Measurements from ENCODE around the gene KLK3.
"Not testable (repeated sequence)": the region's sequence is repeated elsewhere in the genome, so short reads cannot be mapped to it uniquely, and the experiment has no call there.

KLK3 gene

GRCh38 chr19:50861496-50862286 is 7.0 kb downstream of the KLK3 start:
- DNase-seq (ENCODE audit: low read depth) = no peak

DNA sequence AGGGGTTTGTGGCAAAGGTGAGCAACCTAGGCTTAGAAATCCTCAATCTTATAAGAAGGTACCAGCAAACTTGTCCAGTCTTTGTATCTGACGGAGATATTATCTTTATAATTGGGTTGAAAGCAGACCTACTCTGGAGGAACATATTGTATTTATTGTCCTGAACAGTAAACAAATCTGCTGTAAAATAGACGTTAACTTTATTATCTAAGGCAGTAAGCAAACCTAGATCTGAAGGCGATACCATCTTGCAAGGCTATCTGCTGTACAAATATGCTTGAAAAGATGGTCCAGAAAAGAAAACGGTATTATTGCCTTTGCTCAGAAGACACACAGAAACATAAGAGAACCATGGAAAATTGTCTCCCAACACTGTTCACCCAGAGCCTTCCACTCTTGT is 14.8 kb downstream of the KLK3 start:
- no peak for DNase-seq (ENCODE audit: low read depth)

- DNase-seq (ENCODE audit: low read depth) = no peak
Observed at GRCh38 chr19:50870417-50871089, 15.8 kb downstream of the KLK3 start.

- no peak for DNase-seq (ENCODE audit: low read depth)
Observed at GRCh38 chr19:50873056-50873455, 18.3 kb downstream of the KLK3 start, which contains the start of gene KLK2. Gene KLK2 (plus strand): TSS chr19:50873439. CDS start chr19:50873474, 35 bp downstream.

DNA sequence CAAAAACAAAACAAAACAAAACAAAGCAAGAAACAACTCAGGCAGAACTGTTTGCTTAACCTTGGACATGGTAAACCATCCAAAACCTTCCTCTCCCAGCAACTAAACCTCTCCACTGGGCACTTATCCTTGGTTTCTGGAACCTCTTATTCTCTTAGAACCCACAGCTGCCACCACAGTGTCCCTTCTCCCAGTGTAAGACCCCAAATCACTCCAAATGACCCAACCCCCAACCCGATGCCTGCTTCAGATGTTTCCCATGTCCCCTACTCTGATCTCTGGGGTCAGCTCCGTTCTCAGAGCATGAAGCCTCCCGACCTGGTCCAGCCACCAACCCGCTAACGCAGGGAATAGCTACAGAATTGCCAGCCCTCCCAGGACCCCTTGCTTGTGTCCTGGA is 19.5 kb downstream of the KLK3 start:
- no peak for DNase-seq (ENCODE audit: low read depth)

- DNase-seq (ENCODE audit: low read depth) = no peak
Observed at GRCh38 chr19:50875795-50876422, 21.2 kb downstream of the KLK3 start.

DNA sequence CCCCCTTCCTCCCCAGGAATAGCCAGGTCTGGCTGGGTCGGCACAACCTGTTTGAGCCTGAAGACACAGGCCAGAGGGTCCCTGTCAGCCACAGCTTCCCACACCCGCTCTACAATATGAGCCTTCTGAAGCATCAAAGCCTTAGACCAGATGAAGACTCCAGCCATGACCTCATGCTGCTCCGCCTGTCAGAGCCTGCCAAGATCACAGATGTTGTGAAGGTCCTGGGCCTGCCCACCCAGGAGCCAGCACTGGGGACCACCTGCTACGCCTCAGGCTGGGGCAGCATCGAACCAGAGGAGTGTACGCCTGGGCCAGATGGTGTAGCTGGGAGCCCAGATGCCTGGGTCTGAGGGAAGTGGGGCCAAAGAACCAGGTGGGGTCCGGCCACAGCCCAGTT is 21.7 kb downstream of the KLK3 start:
- DNase-seq (ENCODE audit: low read depth) = no peak

DNA sequence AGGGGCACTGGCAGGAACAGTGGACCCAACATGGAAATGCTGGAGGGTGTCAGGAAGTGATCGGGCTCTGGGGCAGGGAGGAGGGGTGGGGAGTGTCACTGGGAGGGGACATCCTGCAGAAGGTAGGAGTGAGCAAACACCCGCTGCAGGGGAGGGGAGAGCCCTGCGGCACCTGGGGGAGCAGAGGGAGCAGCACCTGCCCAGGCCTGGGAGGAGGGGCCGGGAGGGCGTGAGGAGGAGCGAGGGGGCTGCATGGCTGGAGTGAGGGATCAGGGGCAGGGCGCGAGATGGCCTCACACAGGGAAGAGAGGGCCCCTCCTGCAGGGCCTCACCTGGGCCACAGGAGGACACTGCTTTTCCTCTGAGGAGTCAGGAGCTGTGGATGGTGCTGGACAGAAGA is 22.6 kb downstream of the KLK3 start:
- DNase-seq (ENCODE audit: low read depth) = no peak

DNA sequence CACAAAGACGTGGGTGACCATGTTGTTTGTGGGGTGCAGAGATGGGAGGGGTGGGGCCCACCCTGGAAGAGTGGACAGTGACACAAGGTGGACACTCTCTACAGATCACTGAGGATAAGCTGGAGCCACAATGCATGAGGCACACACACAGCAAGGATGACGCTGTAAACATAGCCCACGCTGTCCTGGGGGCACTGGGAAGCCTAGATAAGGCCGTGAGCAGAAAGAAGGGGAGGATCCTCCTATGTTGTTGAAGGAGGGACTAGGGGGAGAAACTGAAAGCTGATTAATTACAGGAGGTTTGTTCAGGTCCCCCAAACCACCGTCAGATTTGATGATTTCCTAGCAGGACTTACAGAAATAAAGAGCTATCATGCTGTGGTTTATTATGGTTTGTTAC is 24.1 kb downstream of the KLK3 start:
- no peak for DNase-seq (ENCODE audit: low read depth)

GRCh38 chr19:50880241-50880640 is 25.5 kb downstream of the KLK3 start:
- no peak for DNase-seq (ENCODE audit: low read depth)

DNA sequence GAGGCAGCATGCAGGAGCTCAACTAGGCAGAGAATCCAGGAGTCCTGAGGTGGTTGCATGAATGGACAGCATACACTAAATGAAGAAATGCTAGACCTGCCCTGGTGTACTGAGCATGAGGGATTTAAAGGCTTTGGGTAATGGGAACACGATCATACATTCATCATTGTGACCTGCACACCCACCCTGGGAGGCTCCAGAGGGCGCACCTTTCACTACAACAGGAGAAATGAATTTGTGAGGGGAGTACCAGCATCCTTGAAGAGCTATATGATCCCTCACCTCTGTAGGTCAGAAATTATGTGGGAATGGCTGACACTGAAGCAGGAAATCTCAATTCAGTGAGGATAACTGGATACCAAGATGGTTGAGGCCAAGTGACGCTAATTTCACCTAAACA is 27.5 kb downstream of the KLK3 start:
- no peak for DNase-seq (ENCODE audit: low read depth)

- no peak for DNase-seq (ENCODE audit: low read depth)
Observed at GRCh38 chr19:50889638-50890037, 34.9 kb downstream of the KLK3 start.

- peak; percentile 45 for DNase-seq (ENCODE audit: low read depth)
Observed at GRCh38 chr19:50890422-50891252, 35.9 kb downstream of the KLK3 start.

GRCh38 chr19:50891253-50891625 is 36.5 kb downstream of the KLK3 start:
- no peak for DNase-seq (ENCODE audit: low read depth)

DNA sequence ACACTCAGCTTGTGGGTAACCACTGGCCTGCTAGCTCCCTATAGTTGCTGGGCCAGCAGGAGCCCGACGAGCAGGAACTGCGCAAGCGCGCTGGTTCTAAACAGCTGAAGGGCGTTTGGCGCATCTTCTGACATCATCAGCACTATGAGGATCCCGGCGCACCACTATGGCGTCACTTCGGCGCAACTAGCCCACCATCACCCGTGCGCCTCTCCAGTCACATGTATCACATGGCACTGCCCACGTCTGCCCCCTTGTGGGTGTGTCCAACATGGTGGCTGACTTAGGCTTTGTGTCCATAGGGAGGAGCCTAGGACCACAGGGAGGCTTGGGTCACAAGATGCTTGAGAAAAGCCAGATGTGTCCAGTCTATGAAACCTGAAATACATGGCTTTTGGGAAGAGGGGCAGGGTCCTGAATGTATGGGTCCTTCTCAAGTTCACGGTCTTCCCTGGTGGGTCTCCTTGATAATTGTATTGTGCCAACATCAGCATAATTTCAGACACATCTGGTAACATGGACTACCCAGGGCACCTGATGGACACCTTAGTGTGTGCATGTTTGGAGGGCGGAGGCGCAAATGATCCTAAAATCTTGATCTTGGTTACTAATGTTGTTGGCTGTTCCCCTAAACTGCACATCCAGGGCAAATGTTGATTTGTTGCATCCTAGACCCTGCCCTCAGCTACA is 38.5 kb downstream of the KLK3 start:
- peak; percentile 8 for DNase-seq (ENCODE audit: low read depth)

DNA sequence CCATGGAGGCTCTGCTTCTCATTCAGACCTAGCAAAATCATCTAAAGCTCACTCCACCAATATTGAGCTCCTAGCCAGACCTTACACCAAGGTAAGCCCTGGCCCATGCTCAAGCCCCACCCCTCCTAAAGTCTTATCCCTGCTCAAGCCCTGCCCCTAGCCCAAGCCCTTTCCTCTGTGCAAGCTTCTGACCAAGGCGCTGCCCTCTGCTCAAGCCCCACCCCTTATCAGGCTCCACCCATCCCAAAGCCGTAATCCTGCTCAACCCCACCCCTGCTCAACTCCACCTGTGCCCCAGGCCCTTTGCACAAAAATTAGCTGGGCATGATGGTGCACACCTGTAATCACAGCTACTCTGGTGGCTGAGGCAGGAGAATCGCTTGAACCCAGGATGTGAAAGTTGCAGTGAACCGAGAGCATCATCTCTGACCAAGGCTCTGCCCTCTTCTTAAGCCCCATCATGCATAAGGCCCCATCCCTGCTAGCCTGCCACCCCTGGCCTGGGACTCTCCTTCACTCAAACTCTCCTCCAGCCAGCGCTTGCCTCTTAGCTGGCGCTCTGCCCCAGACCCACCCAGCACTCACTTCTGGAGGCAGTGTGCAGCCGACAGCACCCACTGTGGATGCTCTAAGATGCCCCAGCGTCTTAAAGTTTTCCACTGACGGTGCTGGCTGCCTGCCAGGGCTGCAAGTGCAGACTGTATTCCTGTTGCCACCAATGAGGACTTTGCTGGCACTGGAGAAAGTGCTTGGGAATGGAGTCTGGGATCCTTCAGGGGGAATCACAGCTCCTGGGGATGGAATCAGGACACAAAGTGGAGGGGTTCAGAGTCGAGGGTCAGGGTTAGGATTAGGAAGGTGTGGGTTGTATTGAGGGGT is 40.0 kb downstream of the KLK3 start:
- no peak for DNase-seq (ENCODE audit: low read depth)

- DNase-seq (ENCODE audit: low read depth) = not testable (repeated sequence)
Observed at GRCh38 chr19:50896089-50896590, 41.4 kb downstream of the KLK3 start.

DNA sequence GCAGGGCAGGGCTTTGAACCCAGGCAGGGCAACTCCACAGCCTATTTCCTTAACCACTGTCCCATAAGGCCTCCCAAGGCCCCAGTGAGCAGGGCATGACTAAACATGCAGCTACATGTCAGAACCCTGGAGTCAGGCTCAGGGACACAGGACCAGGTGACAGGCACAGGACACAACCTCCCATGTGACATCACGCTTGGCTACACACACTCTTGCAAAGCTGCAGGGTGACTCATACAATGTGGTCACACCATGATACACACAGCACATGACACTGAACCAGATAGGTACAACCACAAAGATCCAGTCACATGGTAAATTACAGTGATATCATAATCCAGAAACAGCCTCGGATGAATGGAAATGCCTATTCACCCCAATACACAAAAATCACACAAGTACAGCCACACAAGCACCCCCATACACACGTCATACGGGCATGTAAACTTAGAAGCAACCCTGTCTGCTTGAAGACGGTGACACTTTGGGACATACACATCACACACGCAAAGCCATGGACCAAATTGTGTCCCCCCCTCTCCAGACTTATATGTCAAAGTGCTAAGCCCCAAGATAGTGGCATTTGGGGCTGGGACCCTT is 42.0 kb downstream of the KLK3 start:
- DNase-seq (ENCODE audit: low read depth) = peak; percentile 57

DNA sequence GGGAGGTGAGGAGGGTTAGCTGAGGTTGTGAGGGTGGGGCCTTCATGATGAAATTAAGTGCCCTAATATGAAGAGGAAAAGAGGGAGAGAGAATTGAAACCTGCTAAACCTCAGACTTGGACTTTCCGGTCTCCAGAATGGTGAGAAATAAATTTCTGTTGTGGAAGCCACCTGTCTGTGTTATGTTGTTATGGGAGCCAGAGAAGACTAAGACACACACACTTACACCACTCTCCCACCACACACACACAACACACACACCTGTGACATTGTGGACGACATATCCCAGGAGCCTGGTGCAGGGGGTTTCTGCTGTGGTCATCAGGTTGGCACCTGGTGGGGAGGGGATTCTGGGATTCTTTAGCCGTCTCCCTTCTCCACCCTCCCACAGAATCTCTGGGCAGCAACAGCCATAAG is 42.5 kb downstream of the KLK3 start:
- DNase-seq (ENCODE audit: low read depth) = no peak

DNA sequence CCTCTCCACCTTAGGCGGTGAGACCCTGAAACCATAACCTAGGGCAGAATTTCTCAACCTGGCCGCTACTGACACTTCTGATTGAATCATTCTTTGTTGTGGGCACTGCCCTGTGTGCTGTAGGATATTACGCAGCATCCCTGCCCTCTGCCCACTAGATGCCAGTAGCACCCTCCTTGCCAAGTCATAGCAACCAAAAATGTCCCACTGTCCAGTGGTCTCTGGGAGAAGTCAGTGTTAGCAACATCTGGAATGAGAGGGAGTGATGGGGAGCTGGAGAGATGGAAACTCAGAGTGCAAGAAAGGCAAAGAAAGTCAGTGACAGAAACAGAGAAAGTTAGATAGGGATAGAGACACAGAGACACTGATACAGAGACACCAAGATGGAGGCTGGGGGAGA is 42.9 kb downstream of the KLK3 start:
- no peak for DNase-seq (ENCODE audit: low read depth)

All from ELR (cell line).